HepG2 (cell line): ENCODE data around the gene KIAA1755. TPM values are rescaled to one million over a fixed set of nuclear protein-coding genes. Genes with fewer than 3 reads are reported as not detected.

Source experiments
- DR1 ChIP-seq: sonication (generic); formaldehyde crosslinking; IDR thresholded peaks from 2 replicates; pipeline ENCODE4 v1.8.0; 2021; ENCODE audit warnings: mild to moderate bottlenecking, missing genetic modification reagents, inconsistent platforms
- FOXA1 ChIP-seq, 2 experiments: fragments of 450-650 bp in 1 of 2; sonication (generic) in 1 of 2; formaldehyde crosslinking in 1 of 2; IDR thresholded peaks; 2 replicates each; pipeline versions ENCODE4 v1.4.0 to v1.6.1; 2016 to 2020; ENCODE audit warnings: missing genetic modification reagents in 1 of 2
- FOXO1 ChIP-seq: sonication (generic); formaldehyde crosslinking; IDR thresholded peaks from 2 replicates; pipeline ENCODE4 v1.4.0; 2020; ENCODE audit warnings: missing genetic modification reagents
- GABPB1 ChIP-seq: IDR thresholded peaks from 2 replicates; pipeline ENCODE4 v1.6.1; 2016; ENCODE audit warnings: mild to moderate bottlenecking, missing genetic modification reagents, moderate library complexity, missing compliant biosample characterization
- GLI4 ChIP-seq: sonication (generic); formaldehyde crosslinking; IDR thresholded peaks from 2 replicates; pipeline ENCODE4 v1.5.1; 2020; ENCODE audit warnings: missing genetic modification reagents, mild to moderate bottlenecking, moderate library complexity, borderline replicate concordance
- HNRNPUL1 ChIP-seq: fragments of 200-400 bp; formaldehyde crosslinking; IDR thresholded peaks from 2 replicates; pipeline ENCODE4 v1.6.1; 2017; ENCODE audit warnings: low read depth, mild to moderate bottlenecking, low read length, moderate library complexity
- KAT8 ChIP-seq: IDR thresholded peaks from 2 replicates; pipeline ENCODE4 v1.6.1; 2016; ENCODE audit warnings: missing genetic modification reagents, missing compliant biosample characterization
- KLF12 ChIP-seq: sonication (generic); formaldehyde crosslinking; IDR thresholded peaks from 2 replicates; pipeline ENCODE4 v1.4.0; 2020; ENCODE audit warnings: missing genetic modification reagents, borderline replicate concordance
- PHF21A ChIP-seq: sonication (generic); formaldehyde crosslinking; IDR thresholded peaks from 2 replicates; pipeline ENCODE4 v1.5.0; 2020; ENCODE audit warnings: mild to moderate bottlenecking, missing genetic modification reagents
- REPIN1 ChIP-seq: sonication (generic); formaldehyde crosslinking; IDR thresholded peaks from 2 replicates; pipeline ENCODE4 v1.8.0; 2022; ENCODE audit warnings: missing genetic modification reagents, low read depth, mild to moderate bottlenecking, borderline replicate concordance
- SPEN ChIP-seq: sonication (generic); formaldehyde crosslinking; IDR thresholded peaks from 2 replicates; pipeline ENCODE4 v1.5.1; 2020; ENCODE audit warnings: low read depth, mild to moderate bottlenecking, missing genetic modification reagents
- SRSF4 ChIP-seq: fragments of 200-400 bp; formaldehyde crosslinking; IDR thresholded peaks from one replicate; pipeline ENCODE4 v1.6.1; 2018; ENCODE audit warnings: mild to moderate bottlenecking, low read depth, low read length, moderate library complexity; ENCODE audit not compliant: poor library complexity, severe bottlenecking
- TBP ChIP-seq: sonication (generic); formaldehyde crosslinking; IDR thresholded peaks from 2 replicates; pipeline ENCODE4 v1.5.0; 2020; ENCODE audit warnings: missing genetic modification reagents
- ZC3H4 ChIP-seq: sonication (generic); formaldehyde crosslinking; IDR thresholded peaks from 2 replicates; pipeline ENCODE4 v1.4.0; 2020; ENCODE audit warnings: missing genetic modification reagents, borderline replicate concordance
- ZFP62 ChIP-seq: sonication (generic); formaldehyde crosslinking; IDR thresholded peaks from 2 replicates; pipeline ENCODE4 v1.4.0; 2020; ENCODE audit warnings: missing genetic modification reagents
- ZNF12 ChIP-seq: sonication (generic); formaldehyde crosslinking; IDR thresholded peaks from 2 replicates; pipeline ENCODE4 v1.5.0; 2020; ENCODE audit warnings: missing genetic modification reagents
- ZNF207 ChIP-seq: fragments of 450-650 bp; IDR thresholded peaks from 2 replicates; pipeline ENCODE4 v1.6.1; 2016; ENCODE audit warnings: antibody characterized with exemption, borderline replicate concordance
- ZNF234 ChIP-seq: sonication (generic); formaldehyde crosslinking; conservative IDR thresholded peaks from 2 replicates; pipeline ENCODE4 v1.5.1; 2020; ENCODE audit warnings: mild to moderate bottlenecking, missing genetic modification reagents
- ZNF362 ChIP-seq: sonication (generic); formaldehyde crosslinking; IDR thresholded peaks from 2 replicates; pipeline ENCODE4 v1.4.0; 2020; ENCODE audit warnings: missing genetic modification reagents, mild to moderate bottlenecking, borderline replicate concordance
- ZNF501 ChIP-seq: sonication (generic); formaldehyde crosslinking; IDR thresholded peaks from 2 replicates; pipeline ENCODE4 v1.5.1; 2020; ENCODE audit warnings: mild to moderate bottlenecking, moderate library complexity, missing genetic modification reagents
- ZNF543 ChIP-seq: sonication (generic); formaldehyde crosslinking; IDR thresholded peaks from 2 replicates; pipeline ENCODE4 v1.4.0; 2020; ENCODE audit warnings: mild to moderate bottlenecking, missing genetic modification reagents
- ZNF713 ChIP-seq: sonication (generic); formaldehyde crosslinking; IDR thresholded peaks from 2 replicates; pipeline ENCODE4 v1.4.0; 2020; ENCODE audit warnings: mild to moderate bottlenecking, missing genetic modification reagents
- polyA plus RNA-seq, 8 experiments: library from polyadenylated mRNA; depleted of rRNA in 3 of 8; stranded (reverse) in 7 of 8; unstranded in 1 of 8; fragments of >200 nt; fragmentation: Illumina TruSeq in 4 of 8; extraction: Trizol in 4 of 8; gene quantifications; 2 replicates each; pipeline versions ENCODE4 v1.2.1 to v1.2.3, GENCODE V29; 2011 to 2016; ENCODE audit warnings: low read depth in 4 of 8, missing spikeins in 1 of 8, mixed read lengths in 1 of 8; ENCODE audit not compliant: insufficient read depth in 1 of 8
- total RNA-seq, 5 experiments: library from RNA; depleted of rRNA; stranded (reverse); fragments of >200 nt; fragmentation: Illumina TruSeq; extraction: Trizol; gene quantifications; 2 replicates each; pipeline ENCODE4 v1.2.3, GENCODE V29; 2016; ENCODE audit warnings: low read depth in 1 of 5
- TF ChIP-seq, protein P1 (sequence below): IDR thresholded peaks from 2 replicates; pipeline ENCODE4 v1.6.1; 2016; ENCODE audit warnings: low read depth, missing genetic modification reagents, missing compliant biosample characterization

Gene KIAA1755
- total and polyA plus RNA-seq, 2 of the 13 experiments (the other 11 are each of a cell fraction or from before 2014, with no cell fraction given), result 0.04 TPM; not detected in 1

- TF ChIP-seq ZNF543 (CRISPR knock-in tag) (peak; percentile 90; the same call in 1 of the 2 replicates), HNRNPUL1 (no peak), PHF21A (CRISPR knock-in tag) (peak; percentile 93), ZNF207 (0 out of 2 replicates have a peak, but pooled peaks have one; percentile 72), GLI4 (CRISPR knock-in tag) (peak; percentile 96), ZNF362 (CRISPR knock-in tag) (0 out of 2 replicates have a peak, but pooled peaks have one; percentile 35), ZNF713 (0 out of 2 replicates have a peak, but pooled peaks have one; percentile 46), ZNF234 (CRISPR knock-in tag) (0 out of 2 replicates have a peak, but pooled peaks have one; percentile 73), ZC3H4 (no peak), SRSF4 (no peak), DR1 (CRISPR knock-in tag) (peak; percentile 64; the same call in 1 of the 2 replicates), REPIN1 (CRISPR knock-in tag) (peak; percentile 89), SPEN (CRISPR knock-in tag) (peak; percentile 64), KLF12 (CRISPR knock-in tag) (0 out of 2 replicates have a peak, but pooled peaks have one; percentile 22), ZNF12 (CRISPR knock-in tag) (peak; percentile 78; the same call in 1 of the 2 replicates), GABPB1 (peak; percentile 73; the same call in 1 of the 2 replicates), TBP (CRISPR knock-in tag) (0 out of 2 replicates have a peak, but pooled peaks have one; percentile 15), ZNF501 (CRISPR knock-in tag) (peak; percentile 88), ZFP62 (0 out of 2 replicates have a peak, but pooled peaks have one; percentile 76), FOXA1 (IDR thresholded peaks at IDR 0.05) (no peak), FOXA1 (CRISPR knock-in tag; IDR thresholded peaks at IDR 0.05) (peak; percentile 37; the same call in 1 of the 2 replicates), KAT8 (peak; percentile 79), FOXO1 (CRISPR knock-in tag) (peak; percentile 85)
- TF ChIP-seq, protein P1, sequence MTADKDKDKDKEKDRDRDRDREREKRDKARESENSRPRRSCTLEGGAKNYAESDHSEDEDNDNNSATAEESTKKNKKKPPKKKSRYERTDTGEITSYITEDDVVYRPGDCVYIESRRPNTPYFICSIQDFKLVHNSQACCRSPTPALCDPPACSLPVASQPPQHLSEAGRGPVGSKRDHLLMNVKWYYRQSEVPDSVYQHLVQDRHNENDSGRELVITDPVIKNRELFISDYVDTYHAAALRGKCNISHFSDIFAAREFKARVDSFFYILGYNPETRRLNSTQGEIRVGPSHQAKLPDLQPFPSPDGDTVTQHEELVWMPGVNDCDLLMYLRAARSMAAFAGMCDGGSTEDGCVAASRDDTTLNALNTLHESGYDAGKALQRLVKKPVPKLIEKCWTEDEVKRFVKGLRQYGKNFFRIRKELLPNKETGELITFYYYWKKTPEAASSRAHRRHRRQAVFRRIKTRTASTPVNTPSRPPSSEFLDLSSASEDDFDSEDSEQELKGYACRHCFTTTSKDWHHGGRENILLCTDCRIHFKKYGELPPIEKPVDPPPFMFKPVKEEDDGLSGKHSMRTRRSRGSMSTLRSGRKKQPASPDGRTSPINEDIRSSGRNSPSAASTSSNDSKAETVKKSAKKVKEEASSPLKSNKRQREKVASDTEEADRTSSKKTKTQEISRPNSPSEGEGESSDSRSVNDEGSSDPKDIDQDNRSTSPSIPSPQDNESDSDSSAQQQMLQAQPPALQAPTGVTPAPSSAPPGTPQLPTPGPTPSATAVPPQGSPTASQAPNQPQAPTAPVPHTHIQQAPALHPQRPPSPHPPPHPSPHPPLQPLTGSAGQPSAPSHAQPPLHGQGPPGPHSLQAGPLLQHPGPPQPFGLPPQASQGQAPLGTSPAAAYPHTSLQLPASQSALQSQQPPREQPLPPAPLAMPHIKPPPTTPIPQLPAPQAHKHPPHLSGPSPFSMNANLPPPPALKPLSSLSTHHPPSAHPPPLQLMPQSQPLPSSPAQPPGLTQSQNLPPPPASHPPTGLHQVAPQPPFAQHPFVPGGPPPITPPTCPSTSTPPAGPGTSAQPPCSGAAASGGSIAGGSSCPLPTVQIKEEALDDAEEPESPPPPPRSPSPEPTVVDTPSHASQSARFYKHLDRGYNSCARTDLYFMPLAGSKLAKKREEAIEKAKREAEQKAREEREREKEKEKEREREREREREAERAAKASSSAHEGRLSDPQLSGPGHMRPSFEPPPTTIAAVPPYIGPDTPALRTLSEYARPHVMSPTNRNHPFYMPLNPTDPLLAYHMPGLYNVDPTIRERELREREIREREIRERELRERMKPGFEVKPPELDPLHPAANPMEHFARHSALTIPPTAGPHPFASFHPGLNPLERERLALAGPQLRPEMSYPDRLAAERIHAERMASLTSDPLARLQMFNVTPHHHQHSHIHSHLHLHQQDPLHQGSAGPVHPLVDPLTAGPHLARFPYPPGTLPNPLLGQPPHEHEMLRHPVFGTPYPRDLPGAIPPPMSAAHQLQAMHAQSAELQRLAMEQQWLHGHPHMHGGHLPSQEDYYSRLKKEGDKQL (CRISPR knock-in tag), result peak; percentile 28; the same call in 1 of the 2 replicates
Observed at GRCh38 chr20:38165089-38165965, 95.2 kb downstream of the KIAA1755 start, which contains the start of gene TGM2 (continued).
